Activated B cell treated with CpG ODN at 0.5 μM for 24 hours (primary cell): ENCODE measurements around the gene TIMM23. TPM values are rescaled to one million over a fixed set of nuclear protein-coding genes. Genes with fewer than 3 reads are reported as not detected.

Source experiments
- ATAC-seq: fragments of 200-7000 bp; cut with Tn5 transposase; one replicate; pipeline ENCODE4 v1.10.0; 2021; ENCODE audit warnings: low read depth, mild to moderate bottlenecking, moderate library complexity
- CTCF ChIA-PET: fragments of 350-600 bp; sonication (Branson Sonifier 250); formaldehyde crosslinking; loops from one replicate; lab custom pipeline; 2021; ENCODE audit warnings: antibody characterized with exemption; lab: Charles Lee
- POLR2A ChIA-PET: fragments of 350-600 bp; sonication (Branson Sonifier 250); formaldehyde crosslinking; loops from one replicate; lab custom pipeline; 2021; ENCODE audit warnings: antibody characterized with exemption; lab: Charles Lee
- DNase-seq: peaks from one replicate; pipeline ENCODE4 v3.0.0; 2022
- H3K27ac Mint-ChIP-seq: one replicate; pipeline ENCODE4 v1.8.0; 2020; ENCODE audit warnings: mixed read lengths
- H3K27me3 Mint-ChIP-seq: one replicate; pipeline ENCODE4 v1.8.0; 2021; ENCODE audit warnings: mixed read lengths
- H3K36me3 Mint-ChIP-seq: one replicate; pipeline ENCODE4 v1.8.0; 2021; ENCODE audit warnings: low read depth, mixed read lengths
- H3K4me1 Mint-ChIP-seq: one replicate; pipeline ENCODE4 v1.8.0; 2021; ENCODE audit warnings: mixed read lengths
- H3K4me3 Mint-ChIP-seq: one replicate; pipeline ENCODE4 v1.8.0; 2020; ENCODE audit warnings: mild to moderate bottlenecking, mixed read lengths
- H3K9me3 Mint-ChIP-seq: one replicate; pipeline ENCODE4 v1.8.0; 2020; ENCODE audit warnings: mixed read lengths
- CTCF ChIP-seq: fragments of 200-600 bp; IDR thresholded peaks from one replicate; pipeline ENCODE4 v1.8.0; 2022; ENCODE audit warnings: antibody characterized with exemption, mild to moderate bottlenecking
- intact Hi-C: fragments of 100-400 bp; cut with micrococcal nuclease; formaldehyde crosslinking; loops from one replicate; pipeline ENCODE4 v1.15.1; 2024
- total RNA-seq: library from RNA; stranded (reverse); gene quantifications from 2 replicates; pipeline ENCODE4 v1.2.3, GENCODE V29; 2022

The TIMM23 gene
- total RNA-seq, 1 donor from 2014 or later = 47.2 TPM

GRCh38 chr10:46018453-46019176 lies 46.3 kb downstream of the TIMM23 start:
- Mint-ChIP-seq H3K9me3 (no peaks in the 10 kb centered on the region), H3K4me3 (no peak overlapping the region), H3K27ac (peak overlapping the region; percentile 36), H3K27me3 (no peaks in the 10 kb centered on the region), H3K36me3 (peaks cover 40% of the 10 kb centered on the region), H3K4me1 (peaks cover 57% of the 10 kb centered on the region)
- intact Hi-C loops = no loop called here
- ChIA-PET POLR2A (no interaction called here), CTCF (interaction anchor here (1.1 kb wide), 1 partner anchor 11 kb away, joined by 3 read pairs; no protein-coding TSS in a partner anchor)
- DNase-seq (no peak), ATAC-seq (no peak)
- no peak for TF ChIP-seq CTCF

GRCh38 chr10:46019177-46019528 lies 46.9 kb downstream of the TIMM23 start:
- ATAC-seq = no peak
- TF ChIP-seq CTCF = no peak

GRCh38 chr10:46019569-46020343 lies 47.5 kb downstream of the TIMM23 start:
- Mint-ChIP-seq H3K36me3 (peaks cover 30% of the 10 kb centered on the region), H3K27me3 (no peaks in the 10 kb centered on the region), H3K27ac (peak overlapping the region; percentile 41), H3K9me3 (no peaks in the 10 kb centered on the region), H3K4me3 (peak overlapping the region; percentile 13), H3K4me1 (peaks cover 64% of the 10 kb centered on the region)
- ChIA-PET CTCF (interaction anchor here (0.7 to 1.1 kb wide), 2 partner anchors 9 kb away, joined by 3 read pairs; no protein-coding TSS in a partner anchor), POLR2A (interaction anchor here (1.4 kb wide), 1 partner anchor 425 kb away, joined by 3 read pairs; no protein-coding TSS in a partner anchor)
- TF ChIP-seq CTCF = no peak
- intact Hi-C loops = loop anchor here (1.0 to 10.0 kb wide), 3 partner anchors 11 to 645 kb away; partner anchors contain the start of genes ALOX5 and NCOA4
- ATAC-seq (peak; percentile 19), DNase-seq (no peak)

More at GRCh38 chr10:46019177-46019528, 46.9 kb downstream of the TIMM23 start:
- H3K9me3 Mint-ChIP-seq = no peaks in the 10 kb centered on the region
- peaks cover 63% of the 10 kb centered on the region for H3K4me1 Mint-ChIP-seq
- H3K27ac Mint-ChIP-seq = peak overlapping the region; percentile 38
- no peak overlapping the region for H3K4me3 Mint-ChIP-seq
- CTCF ChIA-PET = interaction anchor here (1.1 kb wide), 1 partner anchor 10 kb away, joined by 3 read pairs; no protein-coding TSS in a partner anchor
- DNase-seq = no peak
- H3K27me3 Mint-ChIP-seq = no peaks in the 10 kb centered on the region
- peaks cover 36% of the 10 kb centered on the region for H3K36me3 Mint-ChIP-seq
- POLR2A ChIA-PET = no interaction called here
- intact Hi-C loops = no loop called here

- Mint-ChIP-seq H3K36me3 (peaks cover 25% of the 10 kb centered on the region), H3K27ac (peak overlapping the region; percentile 41), H3K4me3 (no peak overlapping the region), H3K9me3 (no peaks in the 10 kb centered on the region), H3K27me3 (no peaks in the 10 kb centered on the region), H3K4me1 (peaks cover 69% of the 10 kb centered on the region)
- ChIA-PET CTCF (interaction anchor here (0.7 kb wide), 1 partner anchor 9 kb away, joined by 3 read pairs; no protein-coding TSS in a partner anchor), POLR2A (interaction anchor here (1.4 kb wide), 1 partner anchor 426 kb away, joined by 3 read pairs; no protein-coding TSS in a partner anchor)
- intact Hi-C loops = loop anchor here (1.0 to 10.0 kb wide), 3 partner anchors 10 to 646 kb away; partner anchors contain the start of genes ALOX5 and NCOA4
- TF ChIP-seq CTCF = no peak
- DNase-seq = no peak
- no peak for ATAC-seq
Measured at GRCh38 chr10:46020344-46020657, 48.0 kb downstream of the TIMM23 start.
